DOHH2 (cell line): ENCODE data around the gene PRORP.

Experiments used
- H3F3A ChIP-seq: fragments of 200-600 bp; sonication (generic), shearing (Covaris generic); 2 replicates; pipeline ENCODE4 v1.6.0; 2016; ENCODE audit warnings: antibody characterized with exemption, mild to moderate bottlenecking; ENCODE audit not compliant: control insufficient read depth, insufficient read depth
- H3K27ac ChIP-seq: fragments of 200-600 bp; sonication (generic); 2 replicates; pipeline ENCODE4 v1.5.1; 2014; ENCODE audit warnings: low read depth, mild to moderate bottlenecking, low read length, moderate library complexity
- H3K27me3 ChIP-seq: fragments of 200-600 bp; sonication (generic); 2 replicates; pipeline ENCODE4 v1.6.1; 2014; ENCODE audit warnings: mild to moderate bottlenecking, low read length, mixed read lengths; ENCODE audit not compliant: control insufficient read depth
- H3K36me3 ChIP-seq: fragments of 200-600 bp; sonication (generic); 2 replicates; pipeline ENCODE4 v1.6.1; 2014; ENCODE audit warnings: mild to moderate bottlenecking, low read length, moderate library complexity, mixed read lengths; ENCODE audit not compliant: control insufficient read depth
- H3K4me1 ChIP-seq: fragments of 200-600 bp; sonication (generic); 2 replicates; pipeline ENCODE4 v1.6.1; 2014; ENCODE audit warnings: mild to moderate bottlenecking, low read length, mixed read lengths; ENCODE audit not compliant: control insufficient read depth
- H3K4me2 ChIP-seq: fragments of 200-600 bp; sonication (generic); 2 replicates; pipeline ENCODE4 v1.6.0; 2014; ENCODE audit warnings: mild to moderate bottlenecking, low read length, moderate library complexity
- H3K4me3 ChIP-seq: fragments of 200-600 bp; sonication (generic); 2 replicates; pipeline ENCODE4 v1.5.1; 2014; ENCODE audit warnings: mild to moderate bottlenecking, low read length, mixed read lengths
- H3K79me2 ChIP-seq: fragments of 200-600 bp; sonication (generic); 2 replicates; pipeline ENCODE4 v1.6.1; 2014; ENCODE audit warnings: mild to moderate bottlenecking, low read length, mixed read lengths; ENCODE audit not compliant: control insufficient read depth
- H3K9me2 ChIP-seq: fragments of 200-600 bp; sonication (generic); replicated peaks from 2 replicates; pipeline ENCODE4 v1.6.1; 2014; ENCODE audit warnings: mild to moderate bottlenecking, low read length, mixed read lengths; ENCODE audit not compliant: control insufficient read depth
- H3K9me3 ChIP-seq: fragments of 200-600 bp; sonication (generic); 2 replicates; pipeline ENCODE4 v1.6.1; 2014; ENCODE audit warnings: antibody characterized with exemption, low read length, mixed read lengths; ENCODE audit not compliant: control insufficient read depth, insufficient read depth
- H4K20me1 ChIP-seq: fragments of 200-600 bp; sonication (generic); 2 replicates; pipeline ENCODE4 v1.6.0; 2014; ENCODE audit warnings: low read depth, mild to moderate bottlenecking, antibody characterized with exemption, low read length, moderate library complexity; ENCODE audit not compliant: control insufficient read depth, insufficient read depth
- CTCF ChIP-seq: fragments of 200-600 bp; sonication (generic); IDR thresholded peaks from one replicate; pipeline ENCODE4 v1.5.1; 2014; ENCODE audit warnings: antibody characterized with exemption, mild to moderate bottlenecking, low read depth, low read length; ENCODE audit not compliant: poor library complexity, severe bottlenecking
- EZH2phosphoT487 ChIP-seq: fragments of 200-600 bp; sonication (generic); IDR thresholded peaks from 2 replicates; pipeline ENCODE4 v1.6.1; 2017; ENCODE audit warnings: borderline replicate concordance, mild to moderate bottlenecking, antibody characterized with exemption, low read length, moderate library complexity, mixed read lengths

The PRORP gene

GRCh38 chr14:35134329-35135123, 12.2 kb downstream of the PRORP start:
- TF ChIP-seq EZH2phosphoT487 (no peak), CTCF (no peak)
- Histone ChIP-seq H3K27me3 (no peaks in the 10 kb centered on the region), H3K36me3 (peaks cover 25% of the 10 kb centered on the region), H3K27ac (no peak overlapping the region), H3K4me3 (no peak overlapping the region), H3K4me2 (no peak overlapping the region), H4K20me1 (no peaks in the 10 kb centered on the region), H3K4me1 (no peaks in the 10 kb centered on the region), H3F3A (no peaks in the 10 kb centered on the region), H3K9me2 (no peaks in the 10 kb centered on the region), H3K79me2 (peaks cover 25% of the 10 kb centered on the region), H3K9me3 (no peaks in the 10 kb centered on the region)

- Histone ChIP-seq H3K27me3 (no peaks in the 10 kb centered on the region), H3K4me1 (no peaks in the 10 kb centered on the region), H3K4me3 (no peak overlapping the region), H4K20me1 (0 out of 2 replicates have a peak, but pooled peaks cover 4% of the 10 kb centered on the region), H3K9me3 (no peaks in the 10 kb centered on the region), H3K36me3 (peaks cover 28% of the 10 kb centered on the region), H3K9me2 (no peaks in the 10 kb centered on the region), H3F3A (no peaks in the 10 kb centered on the region), H3K27ac (no peak overlapping the region), H3K4me2 (no peak overlapping the region), H3K79me2 (peaks cover 14% of the 10 kb centered on the region)
- TF ChIP-seq CTCF (no peak), EZH2phosphoT487 (no peak)
Observed at GRCh38 chr14:35138585-35138984, 16.2 kb downstream of the PRORP start.

GRCh38 chr14:35140718-35141581, 18.6 kb downstream of the PRORP start:
- H3K4me1 ChIP-seq = no peaks in the 10 kb centered on the region
- no peaks in the 10 kb centered on the region for H3K9me3 ChIP-seq
- no peak overlapping the region for H3K4me2 ChIP-seq
- 0 out of 2 replicates have a peak, but pooled peaks cover 4% of the 10 kb centered on the region for H4K20me1 ChIP-seq
- H3F3A ChIP-seq = no peaks in the 10 kb centered on the region
- H3K27me3 ChIP-seq = no peaks in the 10 kb centered on the region
- no peaks in the 10 kb centered on the region for H3K9me2 ChIP-seq
- TF ChIP-seq CTCF (peak; percentile 53), EZH2phosphoT487 (no peak)
- peaks cover 6% of the 10 kb centered on the region for H3K79me2 ChIP-seq
- H3K27ac ChIP-seq = no peak overlapping the region
- H3K4me3 ChIP-seq = no peak overlapping the region
- H3K36me3 ChIP-seq = peaks cover 16% of the 10 kb centered on the region
